ENCODE measurements around the gene MAN2B2. TPM values are rescaled to one million over a fixed set of nuclear protein-coding genes. Genes with fewer than 3 reads are reported as not detected.

The MAN2B2 gene
- total RNA-seq = 26.0 and 38.6 TPM in 2 replicates

DNA sequence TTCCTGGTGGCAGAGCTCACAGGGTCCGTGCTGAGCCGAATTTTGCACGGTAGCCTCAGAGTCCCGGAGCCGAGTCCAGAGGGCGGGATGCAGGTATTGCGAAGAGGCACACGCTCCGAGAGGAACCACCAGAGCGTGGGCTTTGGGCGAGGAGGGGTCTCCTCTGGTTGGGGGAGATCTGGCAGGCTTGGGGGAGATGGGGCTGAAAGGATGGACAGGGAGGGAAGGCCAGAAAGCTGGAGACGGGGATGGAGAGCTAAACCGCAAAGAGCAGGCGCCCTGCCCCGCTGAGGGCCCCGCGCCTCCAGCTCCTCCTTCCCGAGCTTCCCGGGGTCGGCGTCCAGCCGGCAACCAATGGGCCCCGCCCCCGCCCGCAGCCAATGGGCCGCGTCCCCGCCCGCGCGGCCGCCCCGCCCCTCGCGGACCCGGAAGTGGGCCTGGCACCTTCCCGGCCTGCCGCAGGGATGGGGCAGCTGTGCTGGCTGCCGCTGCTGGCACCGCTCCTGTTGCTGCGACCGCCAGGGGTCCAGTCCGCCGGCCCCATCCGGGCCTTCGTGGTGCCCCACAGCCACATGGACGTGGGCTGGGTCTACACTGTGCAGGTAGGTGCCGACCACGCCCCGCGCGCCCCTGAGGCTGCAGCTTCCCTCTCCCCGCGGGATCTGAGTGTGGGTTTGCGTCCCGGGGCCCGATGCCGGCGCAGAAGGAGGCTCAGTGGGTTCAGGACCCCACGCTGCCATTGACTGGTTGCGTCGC is at the start of gene MAN2B2:
TSS of gene MAN2B2 (plus strand) at position 443 of the 756 bp plus-strand sequence. CDS start at position 465, 22 bp downstream.

GRCh38 chr4:6640292-6641163 is 65.5 kb downstream of the MAN2B2 start, which contains the start of gene MRFAP1:
Gene MRFAP1, plus strand, starts transcription at chr4:6640685. Its CDS starts 178 bp downstream, at chr4:6640863.

Other genes starting within 250 kb of the MAN2B2 start
- 0.16 TPM in 1 of 2 replicates, not detected in the other for gene PPP2R2C, start 102.6 kb upstream of the MAN2B2 start, total RNA-seq
- gene MRFAP1, start 65.5 kb downstream of the MAN2B2 start, total RNA-seq = 192 and 205 TPM in 2 replicates
- gene S100P, start 118.7 kb downstream of the MAN2B2 start, total RNA-seq = not detected in 2 replicates
- gene MRFAP1L1, start 134.7 kb downstream of the MAN2B2 start, total RNA-seq = 27.1 and 35.6 TPM in 2 replicates
- 14.7 and 17.5 TPM in 2 replicates for gene BLOC1S4, start 141.0 kb downstream of the MAN2B2 start, total RNA-seq
- 9.0 and 9.4 TPM in 2 replicates for gene KIAA0232, start 207.5 kb downstream of the MAN2B2 start, total RNA-seq